H1 (cell line): ENCODE results near the gene EPHA3. TPM values are rescaled to one million over a fixed set of nuclear protein-coding genes. Genes with fewer than 3 reads are reported as not detected.

Source experiments
- CBX8 ChIP-seq: fragments of 300-800, 300-1000 bp; sonication (generic); IDR thresholded peaks from 2 replicates; pipeline ENCODE4 v1.7.1; 2016; ENCODE audit warnings: low read depth, low read length, borderline replicate concordance
- CHD2 ChIP-seq: IDR thresholded peaks from 2 replicates; pipeline ENCODE4 v1.6.1; 2012; ENCODE audit warnings: low read length, improper control_type of control experiment
- NANOG ChIP-seq: IDR thresholded peaks from 2 replicates; pipeline ENCODE4 v1.6.1; 2011; ENCODE audit warnings: low read length, low read depth, mild to moderate bottlenecking, inconsistent platforms; ENCODE audit not compliant: insufficient read depth, poor library complexity, severe bottlenecking
- POLR2AphosphoS5 ChIP-seq: IDR thresholded peaks from 2 replicates; pipeline ENCODE4 v1.6.1; 2011; ENCODE audit warnings: low read depth, low read length
- POU5F1 ChIP-seq: IDR thresholded peaks from 2 replicates; pipeline ENCODE4 v1.6.1; 2011; ENCODE audit warnings: low read depth, mild to moderate bottlenecking, low read length, moderate library complexity
- RBBP5 ChIP-seq: IDR thresholded peaks from 2 replicates; pipeline ENCODE4 v1.7.1; 2012; ENCODE audit warnings: low read depth, mild to moderate bottlenecking, inconsistent platforms, low read length, moderate library complexity, borderline replicate concordance
- polyA plus RNA-seq, 7 experiments: library from polyadenylated mRNA; depleted of rRNA in 3 of 7; stranded (reverse) in 5 of 7; unstranded in 2 of 7; fragments of >200 nt in 5 of 7; fragments of 200-250 nt in 2 of 7; gene quantifications; 1 replicate in 5 of 7; 2 replicates in 1 of 7; 4 replicates in 1 of 7; pipeline versions ENCODE4 v1.2.1 to v1.2.3, GENCODE V29; 2011 to 2013; ENCODE audit warnings: missing spikeins in 2 of 7, mixed read lengths in 2 of 7
- total RNA-seq: library from RNA; stranded (reverse); fragmentation: NEBNext Ultra II Directional; extraction: Animal tissue kit (Norgen Biotek cat#: 25700); gene quantifications from 2 replicates; pipeline ENCODE4 v1.2.1, GENCODE V29; 2021

Gene EPHA3
- total and polyA plus RNA-seq, 2 of the 8 experiments (the other 6 are each of a cell fraction or from before 2014, with no cell fraction given) = 0.09 to 0.22 TPM

- no peak for TF ChIP-seq CHD2
- no peak for TF ChIP-seq NANOG
- no peak for TF ChIP-seq RBBP5
- TF ChIP-seq CBX8 = no peak
- no peak for TF ChIP-seq POU5F1
- TF ChIP-seq POLR2AphosphoS5 = no peak
These were observed 360.5 kb downstream of the EPHA3 start (continued) for GRCh38 chr3:89467898-89468363.
